Stimulated activated naive CD8-positive, alpha-beta T cell treated with anti-CD3 and anti-CD28 coated beads, Interleukin-15, amount 100 ng/mL, for 72 hours (primary cell): ENCODE measurements around the gene RALGDS.

Experiments
- ATAC-seq: fragments of 150-1000 bp; cut with Tn5 transposase; 2 replicates; pipeline ENCODE4 v1.10.0; 2021; ENCODE audit warnings: mild to moderate bottlenecking, moderate library complexity
- DNase-seq, 2 donors: peaks; one replicate each; pipeline ENCODE4 v3.0.0; 2021 to 2022
- H3K27ac Mint-ChIP-seq, 2 donors: one replicate each; pipeline ENCODE4 v1.8.0; 2022; ENCODE audit warnings: mild to moderate bottlenecking in 2 of 2, mixed read lengths in 2 of 2, moderate library complexity in 2 of 2
- H3K27me3 Mint-ChIP-seq: one replicate; pipeline ENCODE4 v1.8.0; 2022; ENCODE audit warnings: mixed read lengths
- H3K4me1 Mint-ChIP-seq: one replicate; pipeline ENCODE4 v1.8.0; 2022; ENCODE audit warnings: mild to moderate bottlenecking, mixed read lengths
- H3K4me3 Mint-ChIP-seq, 2 donors: one replicate each; pipeline ENCODE4 v1.8.0; 2022; ENCODE audit warnings: mild to moderate bottlenecking in 2 of 2, mixed read lengths in 2 of 2, moderate library complexity in 1 of 2
- H3K9me3 Mint-ChIP-seq, 2 donors: one replicate each; pipeline ENCODE4 v1.8.0; 2022; ENCODE audit warnings: mixed read lengths in 2 of 2

Gene RALGDS

GRCh38 chr9:133143639-133144141 is 22.6 kb upstream of the RALGDS start:
- no peaks in the 10 kb centered on the region for H3K27me3 Mint-ChIP-seq

GRCh38 chr9:133142684-133143622 is 21.9 kb upstream of the RALGDS start:
- Mint-ChIP-seq H3K27me3 (no peaks in the 10 kb centered on the region), H3K9me3 (no peaks in the 10 kb centered on the region), H3K4me3 (peak overlapping the region; percentile 70 to 83), H3K27ac (peak overlapping the region; percentile 97 to 99), H3K4me1 (peaks cover 89% of the 10 kb centered on the region)
- peak; percentile 60 to 77 for DNase-seq
- peak; percentile 27 for ATAC-seq

More at GRCh38 chr9:133143639-133144141, 22.6 kb upstream of the RALGDS start:
- H3K4me1 Mint-ChIP-seq: peaks cover 89% of the 10 kb centered on the region
- DNase-seq (no peak), ATAC-seq (no peak)
- peak overlapping the region; percentile 85 to 87 for H3K4me3 Mint-ChIP-seq
- no peaks in the 10 kb centered on the region for H3K9me3 Mint-ChIP-seq
- H3K27ac Mint-ChIP-seq: peak overlapping the region; percentile 92 to 95

DNA sequence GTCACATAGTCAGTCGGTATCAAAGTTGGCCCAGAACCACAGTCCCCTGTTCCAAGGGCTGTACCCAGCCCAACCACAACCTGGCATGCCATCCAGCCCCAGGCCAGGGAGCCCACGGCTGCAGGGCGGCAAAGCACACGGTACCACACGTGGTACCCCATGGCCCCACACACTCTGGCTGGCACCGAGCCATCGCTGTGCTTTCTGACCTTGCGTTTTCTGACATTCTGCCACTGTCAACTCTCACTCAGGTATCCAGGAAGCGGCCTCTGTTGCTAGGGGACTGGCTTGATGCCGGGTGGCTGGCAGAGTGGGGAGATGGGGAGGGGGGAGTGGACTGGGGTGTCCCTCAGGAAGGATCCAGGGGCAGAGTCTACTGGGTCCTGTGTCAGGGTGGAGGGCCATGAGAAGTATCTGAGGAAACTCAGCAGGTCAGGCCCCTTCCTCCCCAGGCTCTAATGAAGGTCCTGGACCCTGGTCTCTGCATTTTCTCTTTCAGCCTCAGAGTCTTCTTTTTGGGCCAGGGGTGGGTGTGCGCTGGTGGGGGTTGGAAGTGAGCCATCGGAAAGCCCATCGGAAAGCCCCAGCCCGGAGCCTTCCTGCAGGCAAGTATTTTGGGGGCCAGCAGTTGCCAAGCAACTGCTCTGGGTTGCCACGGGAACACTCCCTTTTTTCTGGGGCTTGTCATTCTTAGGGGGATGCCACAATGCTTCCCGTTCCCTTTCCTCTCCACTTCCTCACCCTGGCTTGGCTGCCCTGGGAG is 21.0 kb upstream of the RALGDS start:
- peak; percentile 63 for ATAC-seq
- DNase-seq: peak; percentile 63 to 86
- Mint-ChIP-seq H3K4me1 (peaks cover 89% of the 10 kb centered on the region), H3K27me3 (no peaks in the 10 kb centered on the region), H3K27ac (peak overlapping the region; percentile 97 to 99), H3K9me3 (no peaks in the 10 kb centered on the region), H3K4me3 (peak overlapping the region; percentile 70 to 83)

DNA sequence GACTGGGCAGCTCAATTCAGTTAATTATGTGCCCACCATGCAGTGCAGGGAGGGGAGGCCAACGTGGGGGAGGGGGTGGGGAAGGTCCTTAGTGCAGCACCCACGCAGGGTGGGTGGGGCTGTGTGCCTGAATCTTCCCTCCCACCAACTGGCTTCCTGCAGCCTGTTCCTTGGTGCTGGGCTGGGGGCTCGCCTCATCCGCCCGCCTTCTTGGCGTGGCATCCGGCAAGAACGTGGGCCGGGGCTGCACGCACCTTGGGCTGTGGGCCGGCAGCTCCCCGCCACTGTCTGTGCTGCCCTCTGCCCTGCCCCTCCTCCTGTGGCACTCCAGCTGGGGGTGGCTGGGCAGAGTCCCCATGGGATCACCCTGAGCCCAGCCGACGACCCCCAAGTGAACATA is 19.6 kb upstream of the RALGDS start:
- H3K9me3 Mint-ChIP-seq: no peaks in the 10 kb centered on the region
- H3K4me3 Mint-ChIP-seq: peak overlapping the region in 1 of 2 donors; percentile 70
- DNase-seq: no peak
- peaks cover 93% of the 10 kb centered on the region for H3K4me1 Mint-ChIP-seq
- ATAC-seq: no peak
- H3K27me3 Mint-ChIP-seq: no peaks in the 10 kb centered on the region
- peak overlapping the region in 1 of 2 donors; percentile 61 for H3K27ac Mint-ChIP-seq

- no peaks in the 10 kb centered on the region for H3K27me3 Mint-ChIP-seq
- no peaks in the 10 kb centered on the region for H3K9me3 Mint-ChIP-seq
- ATAC-seq (no peak), DNase-seq (no peak)
- H3K4me1 Mint-ChIP-seq: peaks cover 93% of the 10 kb centered on the region
- no peak overlapping the region for H3K4me3 Mint-ChIP-seq
- peak overlapping the region in 1 of 2 donors; percentile 33 for H3K27ac Mint-ChIP-seq
These were observed 19.1 kb upstream of the RALGDS start for GRCh38 chr9:133140174-133140505.

- Mint-ChIP-seq H3K4me3 (peak overlapping the region in 1 of 2 donors; percentile 31), H3K9me3 (no peaks in the 10 kb centered on the region), H3K27me3 (no peaks in the 10 kb centered on the region), H3K27ac (peak overlapping the region in 1 of 2 donors; percentile 91), H3K4me1 (peaks cover 93% of the 10 kb centered on the region)
- ATAC-seq (no peak), DNase-seq (no peak)
These were observed 18.5 kb upstream of the RALGDS start for GRCh38 chr9:133139246-133140173.

DNA sequence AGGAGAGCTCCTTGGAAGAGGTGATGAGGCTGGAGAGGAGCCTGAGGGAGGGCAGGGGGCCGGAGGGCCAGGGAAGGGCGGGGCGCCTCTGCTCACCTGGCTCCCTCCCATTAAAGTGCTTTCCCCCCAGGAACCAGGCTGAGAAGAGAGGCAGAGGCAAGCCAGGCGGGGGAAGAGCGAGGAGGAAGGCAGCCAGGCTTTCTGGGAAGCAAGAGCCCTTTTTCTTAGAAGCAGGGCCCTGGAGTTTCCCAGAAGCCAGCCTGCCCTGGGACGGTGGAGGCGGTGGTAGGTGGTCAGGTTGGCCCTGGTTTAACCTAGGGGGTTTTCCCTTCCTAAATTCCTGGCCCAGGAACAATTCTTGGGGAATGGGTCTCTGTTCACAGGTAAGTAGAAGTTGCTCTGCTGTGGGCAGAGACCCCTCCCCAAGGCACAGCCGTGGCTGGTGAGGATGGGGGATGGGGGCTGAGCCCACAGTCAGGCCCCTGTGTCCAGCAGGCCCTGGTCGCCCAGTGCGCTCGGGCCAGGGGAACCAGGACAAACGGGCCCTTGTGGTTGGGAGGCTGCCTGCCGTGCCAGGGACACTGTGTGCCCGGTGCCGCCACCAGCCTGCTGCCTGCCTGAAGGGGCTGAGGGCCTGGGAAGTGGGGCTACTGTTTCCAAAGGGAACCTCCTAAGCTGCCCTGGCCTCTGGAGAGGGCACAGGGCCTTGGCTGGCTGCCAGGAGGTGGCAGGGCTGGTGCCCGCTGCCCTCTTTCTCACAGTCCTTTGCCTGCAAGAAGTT is 16.6 kb upstream of the RALGDS start:
- DNase-seq (peak in 1 of 2 donors; percentile 54), ATAC-seq (no peak)
- peak overlapping the region; percentile 95 to 97 for H3K27ac Mint-ChIP-seq
- peak overlapping the region; percentile 72 to 79 for H3K4me3 Mint-ChIP-seq
- peaks cover 93% of the 10 kb centered on the region for H3K4me1 Mint-ChIP-seq
- H3K9me3 Mint-ChIP-seq: no peaks in the 10 kb centered on the region
- no peaks in the 10 kb centered on the region for H3K27me3 Mint-ChIP-seq

DNA sequence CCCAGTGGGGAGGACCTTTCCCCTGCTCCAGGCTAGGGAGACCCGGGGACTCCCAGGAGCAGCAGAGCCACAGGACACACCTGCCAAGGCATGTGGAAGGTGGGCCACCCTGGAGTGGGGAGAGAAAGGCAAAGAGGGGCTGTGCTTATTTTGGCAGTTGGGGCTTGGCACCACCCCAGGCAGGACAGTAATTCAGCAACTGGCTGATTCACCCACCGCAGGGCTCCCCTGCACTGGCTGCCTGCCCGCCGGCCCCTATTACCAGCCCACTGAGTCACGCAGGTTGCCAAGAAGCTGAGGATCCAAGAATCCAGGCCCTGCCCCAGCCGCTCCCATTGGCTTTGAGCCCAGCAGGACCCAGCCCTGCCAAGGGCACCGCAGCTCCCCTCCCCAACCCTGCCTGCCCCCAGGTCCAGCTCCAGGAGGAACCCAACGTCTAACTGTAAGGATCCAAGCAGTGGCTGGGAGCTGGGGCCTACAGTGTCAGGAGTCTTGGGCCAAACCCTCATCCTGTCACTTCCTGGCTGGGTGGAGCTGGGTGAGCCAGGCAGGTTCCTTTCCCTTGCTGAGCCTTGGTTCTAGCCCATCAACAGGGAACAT is 14.2 kb upstream of the RALGDS start:
- H3K27me3 Mint-ChIP-seq: no peaks in the 10 kb centered on the region
- H3K27ac Mint-ChIP-seq: peak overlapping the region; percentile 100
- H3K4me3 Mint-ChIP-seq: peak overlapping the region; percentile 79 to 87
- DNase-seq: peak in 1 of 2 donors; percentile 77
- peak; percentile 41 for ATAC-seq
- H3K4me1 Mint-ChIP-seq: peaks cover 92% of the 10 kb centered on the region
- no peaks in the 10 kb centered on the region for H3K9me3 Mint-ChIP-seq

DNA sequence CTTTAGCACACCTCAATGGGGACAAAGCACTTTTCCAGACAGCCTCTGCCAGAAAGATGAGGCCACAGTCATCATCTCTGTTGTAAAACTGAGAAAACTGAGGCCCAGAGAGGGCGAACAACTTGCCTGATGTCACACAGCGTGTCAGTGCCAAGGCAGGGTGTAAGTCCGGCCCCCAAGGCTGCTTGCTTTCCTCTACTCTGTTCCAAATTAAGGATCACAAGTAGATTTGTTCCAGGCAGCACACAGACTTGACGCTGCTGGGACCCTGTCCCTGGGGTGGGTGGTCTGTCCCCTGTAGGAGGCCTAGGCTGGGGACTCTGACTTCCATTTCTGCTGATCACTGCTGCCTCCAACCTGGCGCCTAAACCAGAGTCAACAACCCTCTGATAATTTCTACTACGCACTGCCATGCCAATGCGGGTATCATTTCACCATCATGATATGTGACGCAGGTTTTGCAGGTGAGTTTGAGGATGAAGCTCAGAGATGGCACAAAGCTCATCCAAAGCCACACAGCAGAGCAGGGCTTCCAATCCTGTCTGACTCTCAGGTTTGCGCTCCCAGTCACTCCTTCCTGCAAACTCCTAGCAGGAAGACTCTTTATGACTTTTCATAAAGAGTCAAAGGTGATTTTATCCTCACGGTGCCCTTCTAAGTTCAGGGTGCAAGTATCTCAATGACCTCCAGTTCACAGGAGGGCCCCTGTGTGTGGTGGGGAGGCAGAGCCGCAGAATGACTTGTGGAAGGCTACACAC is 13.5 kb upstream of the RALGDS start:
- DNase-seq (no peak), ATAC-seq (peak; percentile 14)
- H3K4me1 Mint-ChIP-seq: peaks cover 95% of the 10 kb centered on the region
- peak overlapping the region; percentile 100 for H3K27ac Mint-ChIP-seq
- no peaks in the 10 kb centered on the region for H3K27me3 Mint-ChIP-seq
- no peaks in the 10 kb centered on the region for H3K9me3 Mint-ChIP-seq
- peak overlapping the region; percentile 79 to 87 for H3K4me3 Mint-ChIP-seq

DNA sequence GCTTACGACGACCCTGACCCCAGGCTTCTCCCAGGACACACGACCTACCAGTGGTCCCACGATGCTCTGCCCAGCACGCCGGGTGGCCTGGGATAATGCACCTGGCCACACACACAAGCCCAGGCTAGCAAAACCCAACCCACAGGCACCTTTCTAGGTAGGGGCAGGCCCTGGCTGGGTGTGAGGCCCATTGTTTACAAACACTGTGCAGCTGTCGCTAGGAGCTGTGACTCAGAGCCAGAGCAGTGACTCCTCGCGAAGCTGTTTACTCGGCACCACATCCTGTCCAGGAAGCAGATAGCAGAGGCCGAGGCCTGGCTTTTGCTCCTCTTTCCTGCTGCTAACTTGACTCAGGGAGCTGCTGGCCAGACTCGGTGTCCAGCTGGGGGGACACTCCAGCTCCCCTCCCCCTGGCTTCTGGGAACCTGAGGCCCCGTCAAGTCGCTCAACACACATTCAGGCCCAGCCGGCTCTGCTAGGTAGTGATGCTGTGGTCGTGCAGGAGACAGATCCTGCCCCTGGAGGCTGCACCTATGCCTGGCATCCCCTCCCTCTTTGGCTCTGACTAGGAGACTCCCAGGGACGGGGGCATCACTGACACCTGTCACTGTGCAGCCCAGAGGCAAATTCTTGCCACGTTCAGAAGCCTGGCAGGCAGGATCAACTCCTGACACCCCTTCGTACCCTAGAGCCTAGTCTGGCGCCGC is 12.8 kb upstream of the RALGDS start:
- Mint-ChIP-seq H3K4me3 (peak overlapping the region; percentile 79 to 87), H3K27me3 (no peaks in the 10 kb centered on the region), H3K27ac (peak overlapping the region; percentile 100), H3K4me1 (peaks cover 95% of the 10 kb centered on the region), H3K9me3 (no peaks in the 10 kb centered on the region)
- ATAC-seq (peak; percentile 93), DNase-seq (peak; percentile 78 to 94)

DNA sequence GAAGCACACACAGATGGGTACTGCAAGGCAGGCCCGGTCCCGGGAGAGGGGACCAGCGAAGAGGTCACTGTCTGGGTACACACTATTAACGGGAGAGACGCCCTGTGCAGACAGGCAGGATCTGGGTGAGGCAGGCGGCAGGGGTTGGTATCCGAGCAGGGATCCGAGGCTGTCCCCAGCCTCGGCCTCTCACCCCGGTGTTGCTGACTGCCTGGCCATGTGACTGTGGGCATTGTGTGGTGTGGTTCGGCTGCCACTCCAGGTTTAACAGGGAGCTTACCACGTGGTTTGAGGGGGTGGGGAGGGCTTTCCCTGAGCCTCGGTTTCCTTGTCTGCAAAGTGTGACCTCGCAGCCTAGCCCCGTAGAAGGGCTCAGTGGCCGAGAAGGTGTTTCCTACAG is 11.1 kb upstream of the RALGDS start:
- ATAC-seq (no peak), DNase-seq (no peak)
- peak overlapping the region; percentile 96 to 100 for H3K27ac Mint-ChIP-seq
- peak overlapping the region; percentile 79 to 92 for H3K4me3 Mint-ChIP-seq
- no peaks in the 10 kb centered on the region for H3K27me3 Mint-ChIP-seq
- H3K4me1 Mint-ChIP-seq: peaks cover 95% of the 10 kb centered on the region
- H3K9me3 Mint-ChIP-seq: no peaks in the 10 kb centered on the region

DNA sequence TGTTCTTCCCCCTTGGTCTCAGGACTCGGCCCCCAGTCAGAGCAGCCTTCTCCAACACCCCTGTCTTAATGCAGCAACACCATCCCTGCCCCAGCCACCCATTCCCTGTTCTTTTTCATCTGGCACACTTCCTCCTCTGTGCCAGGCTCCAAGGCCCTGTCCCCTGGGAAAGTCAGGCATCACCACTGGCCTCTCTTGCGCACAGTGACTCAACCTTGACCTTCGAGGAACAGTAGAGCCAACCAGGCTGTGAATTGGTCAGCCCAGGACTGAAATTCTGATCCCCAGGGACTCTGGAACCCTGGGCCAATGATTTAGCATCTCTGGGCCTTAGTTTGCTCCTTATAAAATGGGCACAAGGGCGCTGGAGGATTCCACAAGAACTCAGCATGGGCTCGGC is 10.5 kb upstream of the RALGDS start:
- Mint-ChIP-seq H3K27me3 (no peaks in the 10 kb centered on the region), H3K4me3 (peak overlapping the region; percentile 79 to 92)
- no peak for ATAC-seq

More for the DNA sequence above, 10.5 kb upstream of the RALGDS start:
- H3K9me3 Mint-ChIP-seq: no peaks in the 10 kb centered on the region
- peak overlapping the region; percentile 97 to 100 for H3K27ac Mint-ChIP-seq
- no peak for DNase-seq
- H3K4me1 Mint-ChIP-seq: peaks cover 95% of the 10 kb centered on the region
